HG03571 (cell line): ENCODE measurements around the gene BAG3.
"Not testable (repeated sequence)": the region's sequence is repeated elsewhere in the genome, so short reads cannot be mapped to it uniquely, and the experiment has no call there.

ENCODE experiments used
- ATAC-seq: cut with Tn5 transposase; IDR thresholded peaks from one replicate; pipeline ENCODE4 v1.9.1; 2021; ENCODE audit not compliant: unreplicated experiment

Gene BAG3

DNA sequence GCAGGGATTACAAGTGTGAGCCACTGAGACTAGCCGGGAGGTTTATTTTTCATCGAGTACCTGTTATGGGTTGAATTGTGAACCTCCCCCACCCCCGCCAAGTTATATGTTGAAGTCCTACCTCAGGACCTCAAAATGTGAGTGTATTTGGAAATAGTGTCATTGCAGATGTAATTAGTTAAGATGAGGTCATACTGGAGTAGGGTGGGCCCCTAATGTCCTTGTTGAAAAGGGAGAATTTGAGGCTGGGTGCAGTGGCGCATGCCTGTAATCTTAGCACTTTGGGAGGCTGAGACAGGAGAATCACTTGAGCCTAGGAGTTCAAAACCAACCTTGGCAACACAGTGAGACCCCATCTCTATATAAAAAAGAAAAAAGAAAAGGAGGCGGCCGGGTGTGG is 10.8 kb upstream of the BAG3 start:
- no peak for ATAC-seq

DNA sequence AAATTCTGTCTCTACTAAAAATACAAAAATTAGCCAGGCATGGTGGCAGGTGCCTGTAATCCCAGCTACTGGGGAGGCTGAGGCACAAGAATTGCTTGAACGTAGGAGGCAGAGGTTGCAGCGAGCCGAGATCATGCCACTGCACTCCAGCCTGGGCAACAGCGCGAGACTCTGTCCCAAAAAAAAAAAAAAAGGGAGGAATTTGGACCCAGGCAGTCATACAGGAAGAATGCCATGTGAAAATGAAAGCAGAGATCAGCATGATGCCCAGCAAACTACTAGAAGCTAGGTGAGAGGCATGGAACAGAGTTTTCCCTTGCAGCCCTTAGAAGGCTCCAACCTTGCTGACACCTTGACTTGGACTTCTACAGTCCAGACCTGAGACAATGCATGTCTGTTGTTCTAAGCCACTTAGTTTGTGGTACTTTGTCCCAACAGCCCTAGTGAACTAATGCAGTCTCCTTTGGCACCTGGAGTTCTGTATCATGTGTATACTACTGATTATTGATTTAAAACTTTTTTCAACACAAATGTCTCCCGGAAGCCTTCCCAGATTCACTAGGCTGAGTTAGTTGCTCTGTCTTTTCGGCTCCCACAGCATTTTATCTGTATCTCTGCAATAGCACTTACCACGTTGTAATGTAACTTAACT is 10.2 kb upstream of the BAG3 start:
- ATAC-seq, result no peak

DNA sequence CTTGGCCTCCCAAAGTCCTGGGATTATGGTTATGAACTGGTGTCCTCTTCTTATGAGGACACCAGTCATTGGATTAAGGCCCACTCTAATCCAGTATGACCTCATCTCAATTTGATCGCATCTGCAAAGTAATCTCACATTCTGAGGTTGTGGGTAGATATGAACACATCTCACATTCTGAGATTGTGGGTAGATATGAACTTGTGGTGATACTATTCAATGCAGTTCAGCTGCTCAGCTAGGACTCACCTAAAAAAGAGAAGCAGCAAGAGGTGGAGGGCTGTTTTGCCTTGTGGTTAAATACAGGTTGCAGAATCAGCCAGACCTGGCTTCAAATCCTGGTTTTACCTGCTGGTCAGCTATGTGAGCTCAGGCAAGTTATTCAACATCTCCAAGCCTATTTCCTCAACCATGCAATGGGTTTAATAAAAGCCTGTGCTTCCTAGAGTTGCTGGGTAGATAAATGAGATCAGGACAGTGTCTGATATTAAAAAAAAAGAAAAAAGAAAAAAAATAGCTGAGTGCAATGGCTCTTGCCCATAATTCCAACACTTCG is 8.5 kb upstream of the BAG3 start:
- no peak for ATAC-seq

DNA sequence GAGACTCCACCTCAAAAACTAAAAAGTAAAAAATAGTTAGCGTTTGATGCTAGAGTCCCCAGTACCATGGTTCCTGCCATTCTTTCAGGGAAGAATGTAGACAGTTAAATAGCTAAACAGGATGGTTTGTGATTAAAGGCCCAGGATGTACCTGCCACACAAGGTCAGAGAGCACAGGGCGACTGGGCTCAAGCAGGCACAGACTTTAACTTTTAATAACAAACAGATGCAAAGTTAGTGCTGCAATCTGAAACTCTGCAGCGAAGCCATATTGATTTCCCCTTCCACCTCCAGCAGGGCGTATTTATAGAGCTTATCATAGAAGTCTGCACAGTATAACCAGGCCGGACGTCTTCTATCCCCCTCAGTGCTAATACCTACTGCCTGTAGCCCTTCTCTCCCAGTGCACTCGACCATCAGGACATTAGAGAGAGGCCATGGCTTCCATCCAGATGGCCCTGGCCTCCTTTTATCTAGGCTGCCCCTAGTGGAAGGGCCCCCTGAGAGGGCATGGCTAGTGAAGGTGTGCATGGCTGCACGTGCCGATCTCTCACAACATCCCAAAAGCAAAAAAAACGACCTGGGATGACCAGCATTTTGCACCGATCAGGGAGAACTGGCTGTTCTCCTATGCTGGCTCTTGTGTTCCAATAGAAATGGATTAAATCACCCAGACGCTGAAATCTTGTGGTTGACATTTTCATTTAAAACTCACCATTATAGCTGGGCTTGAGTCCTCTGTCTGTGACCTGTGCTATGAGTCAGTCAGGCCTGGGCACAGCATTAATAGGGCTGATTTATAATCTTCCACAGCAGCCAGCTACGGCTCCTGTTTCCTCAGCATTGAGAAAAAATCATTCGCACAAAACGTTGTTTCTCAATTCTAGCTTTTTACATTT is 7.6 kb upstream of the BAG3 start:
- no peak for ATAC-seq

DNA sequence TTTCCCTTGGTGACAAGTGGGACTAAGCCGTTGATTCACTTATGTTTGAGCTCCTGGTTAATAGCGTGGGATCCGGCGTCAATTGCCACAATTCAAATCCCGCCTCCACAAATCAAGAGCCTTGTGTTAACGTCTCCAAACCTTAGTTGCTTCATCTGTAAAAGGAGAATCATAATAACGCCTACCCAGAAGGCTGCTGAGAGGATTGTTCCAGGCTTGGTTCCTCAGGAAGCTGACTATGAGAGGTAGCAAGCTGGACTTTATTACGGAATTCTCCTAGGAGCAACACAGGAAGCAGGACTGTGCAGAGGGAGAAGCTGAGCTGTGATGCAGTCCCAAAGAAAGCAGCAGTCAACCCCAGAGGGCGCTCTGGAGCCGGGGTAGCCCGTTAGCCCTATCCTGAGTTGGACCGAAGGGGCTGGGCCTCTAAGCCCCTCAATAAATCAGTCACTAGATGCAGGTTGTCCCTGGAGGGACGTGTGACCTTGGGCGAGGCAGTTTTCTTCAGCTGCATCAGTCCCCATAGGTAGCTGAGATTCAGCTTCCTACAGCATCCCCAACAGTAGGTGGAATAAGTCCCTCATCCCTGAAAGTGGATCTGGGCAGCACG is 6.9 kb upstream of the BAG3 start:
- ATAC-seq, result no peak

DNA sequence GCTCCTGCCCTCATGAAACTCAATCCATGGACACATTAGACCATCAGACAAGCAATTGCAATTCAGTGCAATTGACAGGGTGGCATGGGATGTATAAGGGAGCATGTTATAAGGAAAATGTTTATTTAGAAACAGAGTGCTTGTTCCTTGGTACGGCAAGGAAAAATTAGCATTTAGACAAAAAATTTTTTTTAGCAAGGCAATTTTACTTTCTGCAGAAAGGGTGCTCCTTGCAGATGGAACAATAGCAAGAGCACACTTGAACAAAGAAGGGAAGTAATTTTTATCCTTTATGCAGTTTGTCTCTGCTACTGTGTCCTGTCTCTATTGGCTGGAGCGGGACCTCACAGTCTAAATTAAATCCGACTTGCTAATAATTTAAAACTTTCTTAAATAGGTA is 6.2 kb upstream of the BAG3 start:
- no peak for ATAC-seq

DNA sequence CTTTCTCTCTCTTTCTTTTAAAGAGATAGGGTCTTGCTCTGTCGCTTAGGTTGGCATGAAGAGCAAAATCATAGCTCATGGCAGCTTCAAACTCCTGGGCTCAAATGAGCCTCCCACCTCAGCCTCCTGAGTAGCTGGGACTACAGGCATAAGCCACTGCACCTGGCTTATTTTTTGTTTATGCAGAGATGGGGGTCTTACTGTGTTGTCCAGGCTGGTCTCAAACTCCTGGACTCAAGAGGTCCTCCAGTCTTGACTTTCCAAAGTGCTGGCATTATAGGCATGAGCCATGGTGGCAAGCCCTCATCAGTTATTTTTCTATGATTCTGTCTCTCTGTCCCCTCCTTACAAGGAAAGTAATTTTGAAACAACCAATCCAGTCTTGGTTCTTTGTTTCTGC is 1.1 kb upstream of the BAG3 start:
- no peak for ATAC-seq

DNA sequence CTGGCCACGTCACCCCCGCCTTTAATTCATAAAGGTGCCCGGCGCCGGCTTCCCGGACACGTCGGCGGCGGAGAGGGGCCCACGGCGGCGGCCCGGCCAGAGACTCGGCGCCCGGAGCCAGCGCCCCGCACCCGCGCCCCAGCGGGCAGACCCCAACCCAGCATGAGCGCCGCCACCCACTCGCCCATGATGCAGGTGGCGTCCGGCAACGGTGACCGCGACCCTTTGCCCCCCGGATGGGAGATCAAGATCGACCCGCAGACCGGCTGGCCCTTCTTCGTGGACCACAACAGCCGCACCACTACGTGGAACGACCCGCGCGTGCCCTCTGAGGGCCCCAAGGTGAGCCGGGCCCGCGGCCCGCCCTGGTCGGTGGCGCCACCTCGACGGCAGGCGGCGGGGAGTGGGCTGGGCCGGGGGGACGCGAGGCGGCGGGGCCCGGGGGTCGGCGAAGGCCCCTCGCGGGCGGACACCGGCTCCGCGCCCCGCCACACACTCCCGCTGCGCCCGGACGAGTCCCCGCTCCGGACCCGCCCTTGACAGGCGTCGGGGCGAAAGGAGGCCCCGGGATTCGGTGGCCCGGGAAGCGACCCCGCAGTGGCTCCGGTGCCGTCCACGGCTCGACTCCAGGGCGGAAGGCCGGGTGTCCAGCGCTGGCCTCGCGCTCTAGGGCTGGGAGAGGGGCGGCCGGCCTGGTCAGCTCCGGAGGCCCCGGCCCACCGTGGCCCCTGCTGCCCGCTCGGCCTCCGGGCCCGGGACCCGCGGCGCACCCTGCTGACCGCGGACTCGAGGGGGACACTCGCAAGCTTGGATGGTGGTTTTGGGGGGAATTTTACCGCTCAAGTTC is 557 bp downstream of the BAG3 start:
- ATAC-seq, result peak; percentile 7

DNA sequence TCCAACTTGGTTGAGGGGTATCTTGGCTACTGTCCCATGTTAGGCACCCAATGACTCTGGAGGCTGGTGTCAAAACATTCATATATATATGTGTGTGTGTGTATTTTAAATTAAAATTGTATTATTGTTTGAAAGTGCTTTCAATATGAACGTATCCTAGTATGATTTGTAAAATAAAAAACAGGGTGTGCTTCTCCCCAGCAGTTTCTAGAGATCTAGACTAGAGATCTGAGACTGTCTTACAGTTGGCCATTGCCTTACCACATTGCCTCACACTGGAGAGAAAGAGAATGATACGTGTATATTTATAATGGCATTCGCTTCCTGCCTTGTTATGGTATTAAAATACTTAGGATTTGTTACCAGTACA is 1.2 kb downstream of the BAG3 start:
- no peak for ATAC-seq

DNA sequence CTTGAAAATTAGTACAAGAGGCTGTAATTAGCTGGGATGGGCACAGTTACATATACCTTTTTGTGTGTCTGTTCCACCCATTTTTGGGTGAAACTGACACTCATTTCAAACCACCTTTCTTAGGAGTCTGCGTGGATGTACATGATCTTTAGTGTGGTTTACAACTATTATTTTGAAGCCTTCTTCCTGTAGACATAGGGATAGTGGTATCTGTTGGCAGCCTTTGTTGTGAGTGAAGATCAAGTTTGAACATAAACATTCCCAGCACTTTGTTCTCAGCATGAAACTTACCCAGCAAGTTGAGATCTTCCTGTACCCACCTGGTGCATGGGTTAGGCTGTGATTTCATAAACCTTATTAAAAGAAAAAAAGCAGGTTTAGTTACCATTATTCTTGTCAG is 2.0 kb downstream of the BAG3 start:
- no peak for ATAC-seq

DNA sequence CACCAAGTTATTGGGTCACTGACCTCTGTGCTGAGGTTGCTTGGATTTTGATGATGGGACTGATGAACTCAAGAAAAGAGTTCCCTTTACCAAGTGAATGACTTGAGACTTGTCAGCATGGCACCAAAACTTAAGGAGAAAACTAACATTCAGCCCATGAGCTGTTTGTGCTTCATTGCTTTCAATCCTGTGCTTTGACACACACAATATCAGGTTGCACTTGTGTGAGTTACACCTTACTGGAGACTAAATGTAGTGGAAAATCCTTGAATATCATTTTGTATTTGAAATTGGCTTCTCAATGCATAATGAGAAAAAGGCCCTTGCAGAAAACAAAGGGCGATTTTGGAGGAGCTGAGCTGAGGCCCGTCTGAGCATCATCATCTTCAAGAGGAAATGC is 2.7 kb downstream of the BAG3 start:
- no peak for ATAC-seq

DNA sequence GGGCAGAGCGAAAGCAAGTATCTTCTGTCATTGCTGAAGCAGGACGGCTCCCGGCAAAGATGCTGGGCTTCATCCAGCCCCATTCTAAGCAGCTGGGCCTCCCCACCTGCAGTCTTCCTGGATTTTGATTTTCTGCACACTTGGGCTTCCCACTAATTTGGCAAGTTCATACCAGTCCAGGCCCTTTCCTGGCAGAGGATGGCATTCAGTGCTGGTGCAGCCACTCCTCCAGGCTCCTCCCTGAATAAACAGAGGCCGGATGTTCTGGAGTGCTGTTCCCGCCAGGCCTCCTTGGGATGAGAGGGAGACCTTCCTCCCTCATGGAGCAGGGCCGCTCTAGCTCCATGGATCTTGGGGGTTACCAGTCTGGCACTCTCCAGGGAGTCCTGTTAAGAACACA is 3.4 kb downstream of the BAG3 start:
- no peak for ATAC-seq

DNA sequence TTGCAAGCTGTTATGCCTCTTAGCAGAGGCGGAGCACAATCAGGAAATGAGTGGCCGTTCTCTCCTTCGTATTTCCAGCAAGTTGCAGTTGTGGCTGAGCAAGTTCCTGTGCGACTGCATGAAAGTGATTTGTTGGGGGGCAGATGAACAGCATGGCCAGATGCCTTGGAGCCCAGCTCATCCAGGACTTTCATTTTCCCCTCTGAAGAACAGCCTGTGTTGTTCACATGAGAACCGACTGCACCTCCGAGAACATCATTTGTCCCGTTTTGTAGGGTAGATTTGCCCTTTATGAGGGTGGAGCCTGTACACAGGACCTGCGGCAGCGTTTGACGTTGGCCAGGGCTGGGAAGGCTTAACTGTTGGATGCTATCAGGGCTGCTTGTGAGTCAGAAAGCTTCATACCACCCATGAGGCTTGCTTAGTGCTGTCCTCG is 4.4 kb downstream of the BAG3 start:
- ATAC-seq, result no peak

DNA sequence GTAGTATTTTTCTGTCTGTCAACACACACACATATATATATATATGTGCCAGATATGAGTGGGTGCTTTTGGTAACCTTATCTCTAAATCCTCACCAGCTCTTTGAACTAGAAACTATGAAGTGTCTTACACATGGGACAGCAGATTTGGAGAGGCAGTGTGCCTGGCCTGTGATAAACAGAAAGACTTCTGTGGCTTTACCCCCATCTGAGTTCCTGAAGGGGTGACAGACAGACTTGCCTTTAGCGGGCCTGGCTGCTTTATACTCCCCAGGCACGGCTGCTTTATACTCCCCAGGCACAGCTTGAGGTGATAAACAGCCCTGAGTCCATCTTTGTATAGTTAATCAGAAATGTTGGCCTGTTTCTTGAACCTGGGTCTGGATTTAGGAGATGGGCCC is 5.6 kb downstream of the BAG3 start:
- no peak for ATAC-seq

DNA sequence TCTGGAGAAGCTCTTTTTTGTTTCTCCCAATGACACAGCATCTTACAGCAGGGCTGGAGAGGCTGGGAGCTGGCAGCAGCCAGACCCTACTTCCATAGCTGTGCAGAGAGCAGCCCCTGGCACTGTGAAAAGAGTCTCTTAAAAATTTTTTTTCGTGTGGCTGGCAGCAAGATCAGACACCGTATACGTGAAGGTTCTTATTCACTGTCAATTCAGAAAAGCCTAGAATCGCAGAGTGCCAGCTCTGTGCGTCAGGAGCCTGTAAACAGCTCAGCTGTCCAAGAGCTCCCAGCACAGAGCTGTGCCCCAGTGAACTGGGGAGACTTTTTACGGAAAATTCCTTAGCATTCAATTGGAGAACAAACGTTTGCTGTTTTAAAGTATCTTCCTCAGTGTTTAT is 6.5 kb downstream of the BAG3 start:
- ATAC-seq, result no peak

DNA sequence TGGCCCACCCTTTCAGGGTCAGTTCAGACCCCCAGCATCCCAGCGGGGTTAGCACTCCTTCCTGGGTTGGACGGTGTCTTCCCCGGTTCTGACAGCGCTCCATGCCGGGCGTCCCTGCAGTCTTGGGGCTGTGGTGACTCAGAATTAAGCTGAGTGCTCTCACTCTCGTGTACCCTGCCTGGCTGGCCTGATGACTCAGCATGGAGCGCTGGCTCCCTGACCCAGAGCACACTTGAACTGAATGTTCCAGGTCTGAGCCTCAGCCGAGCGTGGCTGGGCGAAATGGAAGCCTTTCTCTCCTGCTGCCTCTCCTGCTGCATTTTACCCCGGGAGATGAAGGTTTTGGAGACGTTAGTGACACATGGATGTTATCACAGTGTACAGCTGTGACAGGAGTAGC is 7.1 kb downstream of the BAG3 start:
- no peak for ATAC-seq

DNA sequence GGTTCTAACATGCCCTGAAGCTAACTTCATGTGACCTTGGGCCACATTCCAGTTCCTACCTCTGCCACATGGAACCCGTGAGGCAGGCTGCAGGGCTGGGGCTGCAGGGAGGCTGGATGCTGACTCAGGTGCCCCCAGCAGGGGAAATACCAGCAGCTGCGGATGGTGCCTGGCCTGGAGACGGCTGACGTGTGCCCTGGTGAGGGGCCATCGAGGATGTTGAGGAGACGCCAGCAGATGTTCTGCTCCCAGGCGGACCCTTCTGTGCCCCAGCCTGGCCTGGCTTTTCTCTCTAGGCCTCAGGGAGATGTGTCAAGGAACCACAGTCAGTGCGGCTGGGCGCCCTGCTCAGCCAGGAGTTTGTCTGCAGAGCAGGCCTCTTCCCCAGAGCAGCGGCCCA is 8.8 kb downstream of the BAG3 start:
- ATAC-seq, result no peak

DNA sequence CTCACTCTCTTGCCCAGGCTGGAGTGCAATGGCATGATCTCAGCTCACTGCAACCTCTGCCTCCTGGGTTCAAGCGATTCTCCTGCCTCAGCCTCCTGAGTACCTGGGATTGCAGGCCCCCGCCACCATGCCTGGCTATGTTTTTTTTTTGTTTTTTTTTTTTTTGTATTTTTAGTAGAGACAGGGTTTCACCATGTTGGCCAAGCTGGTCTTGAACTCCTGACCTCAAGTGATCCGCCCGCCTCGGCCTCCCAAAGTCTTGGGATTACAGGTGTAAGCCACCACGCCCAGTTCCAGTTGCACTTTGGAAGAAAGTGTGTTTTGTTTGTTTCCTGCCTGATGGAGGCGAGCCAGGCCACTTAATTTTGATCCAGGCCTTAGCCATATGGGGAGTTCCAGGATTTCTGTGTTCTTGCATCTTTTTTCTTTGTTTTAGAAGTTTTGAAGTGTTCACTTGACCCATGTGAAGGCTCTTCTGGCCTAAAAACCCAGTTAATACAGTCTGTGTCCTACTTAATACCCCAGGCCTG is 11.0 kb downstream of the BAG3 start:
- not testable (repeated sequence) for ATAC-seq

DNA sequence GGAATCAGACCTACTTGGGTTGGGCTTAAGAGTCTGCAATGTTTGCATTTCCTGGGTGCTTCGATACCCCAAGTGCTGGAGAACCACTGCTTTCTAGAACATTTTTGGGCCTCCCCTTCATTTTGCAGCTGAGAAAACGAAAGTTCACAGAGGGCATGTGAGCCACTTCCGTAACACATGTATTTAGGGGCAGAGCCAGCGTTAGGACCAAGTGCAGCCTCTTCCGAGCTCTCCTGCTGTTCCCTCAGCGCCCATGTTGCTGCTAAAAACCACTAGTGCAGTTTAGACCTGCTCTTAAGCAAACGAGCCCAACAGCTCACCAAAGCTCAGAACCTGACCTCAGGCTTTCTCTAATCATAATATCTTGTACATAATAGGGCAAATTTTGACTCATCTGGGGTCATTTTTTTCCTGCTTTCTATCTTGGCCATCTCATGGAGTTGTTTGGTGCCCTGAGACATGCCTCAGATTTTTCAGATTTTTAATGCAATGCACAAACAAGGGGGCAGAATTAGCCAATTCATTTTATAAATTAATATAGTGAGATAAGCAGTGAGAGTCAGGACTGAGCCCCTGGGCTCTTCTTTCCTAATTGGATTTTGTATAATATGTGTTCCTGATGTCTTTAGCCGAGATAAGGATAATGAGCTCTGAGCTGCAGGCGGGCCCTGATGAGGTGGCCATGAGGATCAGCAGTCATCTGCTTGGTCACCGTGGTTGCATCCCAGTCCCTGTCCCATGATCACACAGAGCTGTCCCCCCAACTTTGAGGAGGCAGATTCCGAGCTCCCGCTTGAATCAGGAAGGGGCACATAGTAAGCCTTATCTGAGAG is 12.9 kb downstream of the BAG3 start:
- ATAC-seq, result no peak
